Head of caudate nucleus (tissue), 42 donors: ENCODE measurements around the gene CFAP126.
A peak's percentile ranks its signal among the peaks of the same experiment; 100 is the strongest.
"Not testable (repeated sequence)": the region's sequence is repeated elsewhere in the genome, so short reads cannot be mapped to it uniquely, and the experiment has no call there.

Experiments
- DNase-seq, 42 donors: peaks; one replicate each; pipeline versions ENCODE4 v3.0.0 to v3.0.0-alpha.2; 2020 to 2021; ENCODE audit warnings: mixed read lengths in 7 of 42
- intact Hi-C: fragments of 100-400 bp; cut with DNase I; formaldehyde crosslinking; loops from one replicate; pipeline ENCODE4 v1.15.0; 2022

CFAP126 gene

GRCh38 chr1:161367684-161368400 lies at the start of gene CFAP126:
TSS of gene CFAP126 (minus strand) at chr1:161367876. CDS start at chr1:161367868, 8 bp downstream.
- peak in 36 of 42 donors; percentile 13 to 81 (median 66) for DNase-seq
- intact Hi-C loops = no loop called here

GRCh38 chr1:161413050-161413449 lies 45.4 kb upstream of the CFAP126 start:
- DNase-seq, intact Hi-C loops: not testable (repeated sequence)

- not testable (repeated sequence) for DNase-seq
Observed at GRCh38 chr1:161410636-161410970, 42.9 kb upstream of the CFAP126 start.

GRCh38 chr1:161409848-161410635 lies 42.4 kb upstream of the CFAP126 start:
- DNase-seq, intact Hi-C loops: not testable (repeated sequence)

More at GRCh38 chr1:161410636-161410970, 42.9 kb upstream of the CFAP126 start:
- intact Hi-C loops = not testable (repeated sequence)

- DNase-seq = no peak
- intact Hi-C loops = no loop called here
Observed at GRCh38 chr1:161408429-161409052, 40.9 kb upstream of the CFAP126 start.

- DNase-seq = no peak
- intact Hi-C loops = no loop called here
Observed at GRCh38 chr1:161407451-161407985, 39.8 kb upstream of the CFAP126 start.

GRCh38 chr1:161406551-161406950 lies 38.9 kb upstream of the CFAP126 start:
- intact Hi-C loops, DNase-seq: not testable (repeated sequence)

GRCh38 chr1:161404051-161404597 lies 36.4 kb upstream of the CFAP126 start:
- intact Hi-C loops = no loop called here
- DNase-seq = no peak

- intact Hi-C loops = no loop called here
- DNase-seq = no peak
Observed at GRCh38 chr1:161402446-161402845, 34.8 kb upstream of the CFAP126 start.

GRCh38 chr1:161399257-161399998 lies 31.8 kb upstream of the CFAP126 start:
- DNase-seq = peak; percentile 79 to 98 (median 91)
- intact Hi-C loops = no loop called here

GRCh38 chr1:161398900-161399256 lies 31.2 kb upstream of the CFAP126 start:
- no peak for DNase-seq
- intact Hi-C loops = no loop called here

- not testable (repeated sequence) for DNase-seq
Observed at GRCh38 chr1:161397038-161397437, 29.4 kb upstream of the CFAP126 start.

GRCh38 chr1:161393151-161393550 lies 25.5 kb upstream of the CFAP126 start:
- intact Hi-C loops = no loop called here

More at GRCh38 chr1:161397038-161397437, 29.4 kb upstream of the CFAP126 start:
- intact Hi-C loops = not testable (repeated sequence)

GRCh38 chr1:161391611-161392010 lies 23.9 kb upstream of the CFAP126 start:
- no peak for DNase-seq
- intact Hi-C loops = no loop called here

More at GRCh38 chr1:161393151-161393550, 25.5 kb upstream of the CFAP126 start:
- DNase-seq = no peak

- DNase-seq, intact Hi-C loops: not testable (repeated sequence)
Observed at GRCh38 chr1:161391136-161391535, 23.5 kb upstream of the CFAP126 start.

GRCh38 chr1:161390559-161390858 lies 22.8 kb upstream of the CFAP126 start:
- no peak for DNase-seq
- intact Hi-C loops = no loop called here

- DNase-seq = peak; percentile 93 to 100 (median 98)
- intact Hi-C loops = loop anchor here (5.0 kb wide), 1 partner anchor 163 kb away; the partner anchor contains the start of gene TOMM40L
Observed at GRCh38 chr1:161389691-161390558, 22.2 kb upstream of the CFAP126 start.

GRCh38 chr1:161389158-161389557 lies 21.5 kb upstream of the CFAP126 start:
- not testable (repeated sequence) for DNase-seq
- intact Hi-C loops = loop anchor here (5.0 kb wide), 1 partner anchor 162 kb away; the partner anchor contains the start of gene TOMM40L
